ENCODE measurements around the gene ZNF385D. TPM values are rescaled to one million over a fixed set of nuclear protein-coding genes. Genes with fewer than 3 reads are reported as not detected.

ZNF385D gene
- total RNA-seq, 1 donor from 2014 or later: under 0.01 TPM

GRCh38 chr3:21718943-21719591 is 31.9 kb downstream of the ZNF385D start:
- peak; percentile 55 for DNase-seq (ENCODE audit: low read depth)
- no peak for TF ChIP-seq CTCF (conservative IDR thresholded peaks at IDR 0.05; ENCODE audit: low read depth, low read length)
- H3K4me3 ChIP-seq (ENCODE audit: low read depth, low read length): peak overlapping the region; percentile 32

GRCh38 chr3:21718161-21718765 is 32.7 kb downstream of the ZNF385D start:
- H3K4me3 ChIP-seq (ENCODE audit: low read depth, low read length): no peak overlapping the region
- TF ChIP-seq CTCF (conservative IDR thresholded peaks at IDR 0.05; ENCODE audit: low read depth, low read length): no peak
- DNase-seq (ENCODE audit: low read depth): peak; percentile 94

GRCh38 chr3:21715662-21716061 is 35.3 kb downstream of the ZNF385D start:
- no peak for TF ChIP-seq CTCF (conservative IDR thresholded peaks at IDR 0.05; ENCODE audit: low read depth, low read length)
- DNase-seq (ENCODE audit: low read depth): no peak
- H3K4me3 ChIP-seq (ENCODE audit: low read depth, low read length): no peak overlapping the region

- no peak overlapping the region for H3K4me3 ChIP-seq (ENCODE audit: low read depth, low read length)
- TF ChIP-seq CTCF (conservative IDR thresholded peaks at IDR 0.05; ENCODE audit: low read depth, low read length): no peak
- DNase-seq (ENCODE audit: low read depth): peak; percentile 73
Observed at GRCh38 chr3:21705769-21706168, 45.2 kb downstream of the ZNF385D start.

GRCh38 chr3:21704796-21705195 is 46.2 kb downstream of the ZNF385D start:
- no peak for DNase-seq (ENCODE audit: low read depth)
- TF ChIP-seq CTCF (conservative IDR thresholded peaks at IDR 0.05; ENCODE audit: low read depth, low read length): no peak
- H3K4me3 ChIP-seq (ENCODE audit: low read depth, low read length): no peak overlapping the region

- DNase-seq (ENCODE audit: low read depth): no peak
- H3K4me3 ChIP-seq (ENCODE audit: low read depth, low read length): no peak overlapping the region
- no peak for TF ChIP-seq CTCF (conservative IDR thresholded peaks at IDR 0.05; ENCODE audit: low read depth, low read length)
Observed at GRCh38 chr3:21703291-21703690, 47.7 kb downstream of the ZNF385D start.

GRCh38 chr3:21697707-21698106 is 53.3 kb downstream of the ZNF385D start:
- no peak for DNase-seq (ENCODE audit: low read depth)
- no peak overlapping the region for H3K4me3 ChIP-seq (ENCODE audit: low read depth, low read length)
- TF ChIP-seq CTCF (conservative IDR thresholded peaks at IDR 0.05; ENCODE audit: low read depth, low read length): no peak
